ENCODE data around the gene FARS2. TPM values are rescaled to one million over a fixed set of nuclear protein-coding genes. Genes with fewer than 3 reads are reported as not detected.

FARS2 gene
- polyA plus RNA-seq, 1 donor (not counting 4 experiments of a cell fraction or from before 2014, with no cell fraction given), result 21.3 TPM

DNA sequence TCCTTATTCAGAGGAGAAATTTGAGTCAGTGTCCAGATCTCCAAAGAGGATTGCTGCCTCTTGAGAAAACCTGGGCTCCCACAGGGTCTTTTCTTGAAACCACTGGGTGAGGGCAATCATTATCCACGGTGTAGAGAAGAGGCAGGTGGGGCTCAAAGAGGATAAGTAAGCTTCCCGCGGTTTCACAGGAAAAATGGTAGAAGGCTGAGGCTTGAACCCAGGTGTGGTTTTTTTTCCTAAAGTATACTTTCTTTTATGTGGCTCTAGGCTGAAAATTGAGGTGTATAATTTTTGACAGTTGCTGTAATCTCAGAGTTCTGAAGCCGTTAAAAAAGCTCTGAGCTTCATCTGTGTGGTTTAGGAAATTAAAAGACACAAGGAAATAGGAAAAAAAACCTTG, 164.5 kb downstream of the FARS2 start:
- Histone ChIP-seq H3K27ac (ENCODE audit: control insufficient read depth, insufficient read depth, low read length) (no peak overlapping the region), H3K36me3 (ENCODE audit: control insufficient read depth in 2 of 2, extremely low read depth in 1 of 2, insufficient read depth in 2 of 2, low read length in 2 of 2) (peaks cover 0 to 1% of the 10 kb centered on the region in 2 experiments), H3K9ac (ENCODE audit: control insufficient read depth, extremely low read depth, insufficient read depth, low read length) (no peak overlapping the region), H3K27me3 (ENCODE audit: control insufficient read depth, extremely low read depth, insufficient read depth, low read length) (no peaks in the 10 kb centered on the region), H3K4me2 (ENCODE audit: control insufficient read depth, extremely low read depth, insufficient read depth, low read depth, low read length) (no peak overlapping the region), H3K9me1 (ENCODE audit: control insufficient read depth, extremely low read depth, insufficient read depth, low read length) (no peaks in the 10 kb centered on the region), H4K20me1 (ENCODE audit: control insufficient read depth, extremely low read depth, insufficient read depth, low read length) (no peaks in the 10 kb centered on the region), H3K79me2 (ENCODE audit: control insufficient read depth, insufficient read depth, low read length) (no peaks in the 10 kb centered on the region), H3K4me3 (ENCODE audit: control insufficient read depth in 2 of 3, extremely low read depth in 1 of 3, insufficient read depth in 2 of 3, low read depth in 1 of 3, low read length in 3 of 3) (no peak overlapping the region), H3K9me3 (ENCODE audit: control insufficient read depth, low read depth, low read length) (no peaks in the 10 kb centered on the region), H3K4me1 (ENCODE audit: control insufficient read depth, extremely low read depth, insufficient read depth, low read length) (no peaks in the 10 kb centered on the region), H2AFZ (ENCODE audit: control insufficient read depth, low read length) (no peak overlapping the region)
- no peak for DNase-seq (ENCODE audit: low read depth, low spot score)
- dilution Hi-C loops (cut with MboI; ENCODE audit: extremely low pct_ligation_motif_present, low sequenced_read_pairs), result no loop called here
- TF ChIP-seq EZH2 (IDR thresholded peaks at IDR 0.05; ENCODE audit: low read length) (no peak), CTCF (optimal IDR thresholded peaks at IDR 0.05 in 1 of 3, IDR thresholded peaks at IDR 0.05 in 1 of 3, conservative IDR thresholded peaks at IDR 0.05 in 1 of 3; ENCODE audit: extremely low read depth in 1 of 3, insufficient read depth in 2 of 3, low read length in 3 of 3) (no peak)
- no peak for FAIRE-seq

DNA sequence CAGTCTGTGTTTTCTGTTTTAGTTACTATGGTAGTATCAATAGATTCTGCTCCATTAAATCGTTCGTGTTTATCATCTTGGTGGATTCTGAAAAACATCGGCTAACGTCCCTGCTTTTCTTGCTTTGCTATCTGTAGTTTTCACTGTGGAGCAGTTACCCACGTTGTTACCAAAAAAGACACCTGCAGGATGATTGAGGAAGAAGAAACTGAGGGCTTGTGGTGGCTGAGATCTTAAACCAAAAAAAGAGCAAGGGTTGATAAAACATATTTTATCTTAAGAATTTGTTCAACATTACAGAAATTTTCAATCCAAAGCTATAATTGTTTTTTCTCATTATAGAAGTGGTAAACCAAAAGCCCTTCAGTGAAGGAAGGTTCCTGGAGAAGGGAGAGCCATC, 166.3 kb downstream of the FARS2 start:
- H4K20me1 ChIP-seq (ENCODE audit: control insufficient read depth, extremely low read depth, insufficient read depth, low read length), result no peaks in the 10 kb centered on the region
- H3K79me2 ChIP-seq (ENCODE audit: control insufficient read depth, insufficient read depth, low read length), result no peaks in the 10 kb centered on the region
- peaks cover 0 to 5% of the 10 kb centered on the region in 2 experiments for H3K36me3 ChIP-seq (ENCODE audit: control insufficient read depth in 2 of 2, extremely low read depth in 1 of 2, insufficient read depth in 2 of 2, low read length in 2 of 2)
- no peak overlapping the region for H3K27ac ChIP-seq (ENCODE audit: control insufficient read depth, insufficient read depth, low read length)
- H3K4me3 ChIP-seq (ENCODE audit: control insufficient read depth in 2 of 3, extremely low read depth in 1 of 3, insufficient read depth in 2 of 3, low read depth in 1 of 3, low read length in 3 of 3), result no peak overlapping the region
- H3K9ac ChIP-seq (ENCODE audit: control insufficient read depth, extremely low read depth, insufficient read depth, low read length), result no peak overlapping the region
- no peak for DNase-seq (ENCODE audit: low read depth, low spot score)
- no peak overlapping the region for H2AFZ ChIP-seq (ENCODE audit: control insufficient read depth, low read length)
- H3K4me2 ChIP-seq (ENCODE audit: control insufficient read depth, extremely low read depth, insufficient read depth, low read depth, low read length), result no peak overlapping the region
- no peaks in the 10 kb centered on the region for H3K4me1 ChIP-seq (ENCODE audit: control insufficient read depth, extremely low read depth, insufficient read depth, low read length)
- no peaks in the 10 kb centered on the region for H3K9me1 ChIP-seq (ENCODE audit: control insufficient read depth, extremely low read depth, insufficient read depth, low read length)
- no peaks in the 10 kb centered on the region for H3K9me3 ChIP-seq (ENCODE audit: control insufficient read depth, low read depth, low read length)
- dilution Hi-C loops (cut with MboI; ENCODE audit: extremely low pct_ligation_motif_present, low sequenced_read_pairs), result no loop called here
- no peaks in the 10 kb centered on the region for H3K27me3 ChIP-seq (ENCODE audit: control insufficient read depth, extremely low read depth, insufficient read depth, low read length)
- TF ChIP-seq CTCF (optimal IDR thresholded peaks at IDR 0.05 in 1 of 3, IDR thresholded peaks at IDR 0.05 in 1 of 3, conservative IDR thresholded peaks at IDR 0.05 in 1 of 3; ENCODE audit: extremely low read depth in 1 of 3, insufficient read depth in 2 of 3, low read length in 3 of 3) (no peak), EZH2 (IDR thresholded peaks at IDR 0.05; ENCODE audit: low read length) (no peak)
- no peak for FAIRE-seq
